Measurements from ENCODE around the gene PPTC7.

The PPTC7 gene, protein sequence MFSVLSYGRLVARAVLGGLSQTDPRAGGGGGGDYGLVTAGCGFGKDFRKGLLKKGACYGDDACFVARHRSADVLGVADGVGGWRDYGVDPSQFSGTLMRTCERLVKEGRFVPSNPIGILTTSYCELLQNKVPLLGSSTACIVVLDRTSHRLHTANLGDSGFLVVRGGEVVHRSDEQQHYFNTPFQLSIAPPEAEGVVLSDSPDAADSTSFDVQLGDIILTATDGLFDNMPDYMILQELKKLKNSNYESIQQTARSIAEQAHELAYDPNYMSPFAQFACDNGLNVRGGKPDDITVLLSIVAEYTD

DNA sequence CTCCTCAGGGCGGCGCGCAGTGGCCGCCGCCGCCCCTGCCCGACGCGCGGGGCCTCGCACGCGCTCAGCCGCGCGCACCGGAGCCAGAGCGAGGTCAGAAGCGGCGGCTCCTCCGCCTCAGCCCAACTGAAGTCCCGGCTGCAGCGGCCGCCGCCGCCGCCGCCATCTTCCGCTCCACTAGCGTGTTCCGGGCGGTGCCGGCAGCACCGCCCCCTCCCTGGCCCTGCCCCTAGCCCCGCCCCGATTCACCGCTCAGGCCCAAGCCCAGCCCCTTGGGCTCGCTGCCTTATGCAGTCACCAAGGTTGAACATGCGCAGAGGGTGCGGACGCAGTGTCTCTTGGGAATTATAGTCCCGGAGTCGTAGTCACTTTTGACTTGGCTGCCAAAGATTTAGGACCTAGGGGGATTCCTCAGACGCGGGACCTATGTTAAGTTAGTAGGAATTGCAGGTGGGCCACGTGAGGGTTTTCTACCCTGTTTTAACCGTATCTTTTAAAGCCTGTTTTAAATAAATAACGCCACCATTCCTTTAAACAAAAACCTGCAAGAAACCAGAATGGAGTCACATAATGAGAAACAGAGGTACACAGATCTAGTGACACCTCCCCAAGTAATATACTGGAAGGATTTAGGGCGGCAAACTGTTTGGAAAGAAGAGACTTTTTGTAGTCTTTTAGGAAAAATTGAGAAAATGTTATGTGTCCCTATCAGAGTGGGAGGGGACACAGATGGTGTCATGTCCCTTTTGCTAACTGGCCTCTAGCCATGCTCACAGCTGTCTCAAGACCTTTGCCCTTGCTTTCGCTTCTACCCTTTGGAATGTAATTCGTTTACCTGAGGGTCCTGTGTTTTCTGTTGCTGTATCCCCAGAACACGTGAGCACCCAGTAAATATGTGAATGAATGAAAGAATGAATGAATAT, at the start of gene PPTC7:
Gene PPTC7, minus strand, starts transcription at position 182 of the 923 bp plus-strand sequence. CDS start 287 bp downstream, outside the sequence.
- peak within 1 kb of the TSS; percentile 95 for H3K4me3 ChIP-seq (ENCODE audit: low read length)
- no peaks in the 10 kb centered on the region for H3K9me3 ChIP-seq (ENCODE audit: control insufficient read depth, insufficient read depth, low read length)
- H3K4me2 ChIP-seq (ENCODE audit: low read length): peak within 1 kb of the TSS; percentile 82
- peaks cover 54% of the 10 kb centered on the region for H3K79me2 ChIP-seq (ENCODE audit: control insufficient read depth, low read length)
- TF ChIP-seq, protein P1, sequence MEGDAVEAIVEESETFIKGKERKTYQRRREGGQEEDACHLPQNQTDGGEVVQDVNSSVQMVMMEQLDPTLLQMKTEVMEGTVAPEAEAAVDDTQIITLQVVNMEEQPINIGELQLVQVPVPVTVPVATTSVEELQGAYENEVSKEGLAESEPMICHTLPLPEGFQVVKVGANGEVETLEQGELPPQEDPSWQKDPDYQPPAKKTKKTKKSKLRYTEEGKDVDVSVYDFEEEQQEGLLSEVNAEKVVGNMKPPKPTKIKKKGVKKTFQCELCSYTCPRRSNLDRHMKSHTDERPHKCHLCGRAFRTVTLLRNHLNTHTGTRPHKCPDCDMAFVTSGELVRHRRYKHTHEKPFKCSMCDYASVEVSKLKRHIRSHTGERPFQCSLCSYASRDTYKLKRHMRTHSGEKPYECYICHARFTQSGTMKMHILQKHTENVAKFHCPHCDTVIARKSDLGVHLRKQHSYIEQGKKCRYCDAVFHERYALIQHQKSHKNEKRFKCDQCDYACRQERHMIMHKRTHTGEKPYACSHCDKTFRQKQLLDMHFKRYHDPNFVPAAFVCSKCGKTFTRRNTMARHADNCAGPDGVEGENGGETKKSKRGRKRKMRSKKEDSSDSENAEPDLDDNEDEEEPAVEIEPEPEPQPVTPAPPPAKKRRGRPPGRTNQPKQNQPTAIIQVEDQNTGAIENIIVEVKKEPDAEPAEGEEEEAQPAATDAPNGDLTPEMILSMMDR (IDR thresholded peaks at IDR 0.05; ENCODE audit: low read depth, low read length, poor library complexity, severe bottlenecking): no peak
- TF ChIP-seq EZH2phosphoT487 (IDR thresholded peaks at IDR 0.05; ENCODE audit: borderline replicate concordance, low read length): no peak
- peaks cover 22% of the 10 kb centered on the region for H4K20me1 ChIP-seq (ENCODE audit: control insufficient read depth, insufficient read depth, low read depth, low read length)
- H3K4me1 ChIP-seq (ENCODE audit: control insufficient read depth, low read length): peaks cover 59% of the 10 kb centered on the region
- H3K27me3 ChIP-seq (ENCODE audit: control insufficient read depth, low read length): no peaks in the 10 kb centered on the region
- peak within 1 kb of the TSS; percentile 58 for H3K27ac ChIP-seq (ENCODE audit: low read depth, low read length)
- no peaks in the 10 kb centered on the region for H3K9me2 ChIP-seq (replicated peaks; ENCODE audit: control insufficient read depth, low read length)
- peaks cover 30% of the 10 kb centered on the region for H3K36me3 ChIP-seq (ENCODE audit: control insufficient read depth, low read length)
- 0 out of 2 replicates have a peak, but pooled peaks cover 2% of the 10 kb centered on the region for H3F3A ChIP-seq (ENCODE audit: control insufficient read depth, insufficient read depth)

DNA sequence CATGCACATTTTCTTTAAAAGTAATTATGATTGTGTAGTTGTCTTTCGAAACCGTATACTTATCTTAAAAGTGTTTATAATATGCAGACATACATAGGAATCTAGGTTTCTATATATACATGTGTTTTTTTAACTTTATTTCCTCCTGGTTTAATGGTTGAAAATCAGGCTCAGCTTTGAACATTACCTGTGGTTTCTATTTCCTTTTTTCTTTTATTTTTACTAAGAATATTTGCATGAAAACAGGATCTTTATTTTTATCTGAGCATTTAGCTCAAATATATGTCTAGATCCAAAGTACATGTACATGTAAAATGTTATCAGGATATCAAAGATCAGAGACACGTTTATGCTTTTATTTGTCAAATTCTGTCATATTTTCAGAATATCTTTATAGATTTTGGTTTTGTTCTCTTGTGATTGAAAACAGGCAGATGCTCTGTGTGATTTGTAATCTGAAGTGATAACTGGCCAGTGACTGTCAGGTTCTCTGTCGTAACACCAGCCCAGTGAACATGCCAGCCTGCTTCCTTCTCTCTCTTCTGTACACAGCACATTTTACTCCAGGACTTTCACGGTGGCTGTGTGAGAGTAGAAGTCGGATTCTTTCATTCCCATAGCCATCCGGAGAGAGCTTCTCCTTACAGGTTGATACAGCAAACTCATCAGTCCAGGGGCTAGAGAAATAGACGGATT, 44.5 kb upstream of the PPTC7 start:
- no peaks in the 10 kb centered on the region for H3K9me3 ChIP-seq (ENCODE audit: control insufficient read depth, insufficient read depth, low read length)
- H3K36me3 ChIP-seq (ENCODE audit: control insufficient read depth, low read length): peaks cover 7% of the 10 kb centered on the region
- H4K20me1 ChIP-seq (ENCODE audit: control insufficient read depth, insufficient read depth, low read depth, low read length): no peaks in the 10 kb centered on the region
- peak overlapping the region; percentile 62 for H3K4me3 ChIP-seq (ENCODE audit: low read length)
- TF ChIP-seq, protein P1 (IDR thresholded peaks at IDR 0.05; ENCODE audit: low read depth, low read length, poor library complexity, severe bottlenecking): no peak
- no peak for TF ChIP-seq EZH2phosphoT487 (IDR thresholded peaks at IDR 0.05; ENCODE audit: borderline replicate concordance, low read length)
- H3K27me3 ChIP-seq (ENCODE audit: control insufficient read depth, low read length): no peaks in the 10 kb centered on the region
- peak overlapping the region; percentile 82 for H3K4me2 ChIP-seq (ENCODE audit: low read length)
- peaks cover 26% of the 10 kb centered on the region for H3F3A ChIP-seq (ENCODE audit: control insufficient read depth, insufficient read depth)
- peak overlapping the region; percentile 92 for H3K27ac ChIP-seq (ENCODE audit: low read depth, low read length)
- H3K4me1 ChIP-seq (ENCODE audit: control insufficient read depth, low read length): peaks cover 70% of the 10 kb centered on the region
- no peaks in the 10 kb centered on the region for H3K79me2 ChIP-seq (ENCODE audit: control insufficient read depth, low read length)
- H3K9me2 ChIP-seq (replicated peaks; ENCODE audit: control insufficient read depth, low read length): no peaks in the 10 kb centered on the region

DNA sequence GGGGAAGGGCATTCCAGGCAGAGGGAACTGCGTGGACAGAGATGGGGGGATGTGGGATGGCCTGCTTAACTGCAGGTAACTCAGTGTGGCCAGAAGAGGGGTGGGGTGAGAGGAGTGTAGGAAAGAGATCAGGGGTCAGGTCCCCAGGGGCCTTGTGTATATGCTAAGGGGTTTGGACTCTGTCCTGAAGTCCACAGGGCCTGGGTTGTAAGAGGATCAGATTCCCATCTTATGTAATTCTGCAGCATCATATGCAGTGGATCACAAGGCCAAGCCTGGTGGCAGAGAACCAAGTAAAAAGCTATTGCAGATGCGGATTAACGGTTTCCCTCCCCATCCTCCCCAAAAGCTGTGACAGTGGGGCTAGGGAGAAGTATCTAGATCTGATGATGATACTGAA, 39.5 kb upstream of the PPTC7 start:
- Histone ChIP-seq H4K20me1 (ENCODE audit: control insufficient read depth, insufficient read depth, low read depth, low read length) (no peaks in the 10 kb centered on the region), H3K4me3 (ENCODE audit: low read length) (no peak overlapping the region), H3K27ac (ENCODE audit: low read depth, low read length) (no peak overlapping the region), H3F3A (ENCODE audit: control insufficient read depth, insufficient read depth) (peaks cover 25% of the 10 kb centered on the region), H3K27me3 (ENCODE audit: control insufficient read depth, low read length) (no peaks in the 10 kb centered on the region), H3K9me2 (replicated peaks; ENCODE audit: control insufficient read depth, low read length) (no peaks in the 10 kb centered on the region), H3K4me1 (ENCODE audit: control insufficient read depth, low read length) (peaks cover 71% of the 10 kb centered on the region), H3K36me3 (ENCODE audit: control insufficient read depth, low read length) (peaks cover 3% of the 10 kb centered on the region), H3K4me2 (ENCODE audit: low read length) (no peak overlapping the region), H3K79me2 (ENCODE audit: control insufficient read depth, low read length) (no peaks in the 10 kb centered on the region), H3K9me3 (ENCODE audit: control insufficient read depth, insufficient read depth, low read length) (no peaks in the 10 kb centered on the region)
- TF ChIP-seq, protein P1 (IDR thresholded peaks at IDR 0.05; ENCODE audit: low read depth, low read length, poor library complexity, severe bottlenecking): no peak
- TF ChIP-seq EZH2phosphoT487 (IDR thresholded peaks at IDR 0.05; ENCODE audit: borderline replicate concordance, low read length): no peak

Measured in DOHH2 (cell line).